ENCODE data around the gene TMEM129. TPM values are rescaled to one million over a fixed set of nuclear protein-coding genes. Genes with fewer than 3 reads are reported as not detected.

Gene TMEM129
- total and polyA plus RNA-seq, 10 of the 15 experiments (the other 5 are each of a cell fraction or from before 2014, with no cell fraction given), result 0.19 to 24.9 (median 13.2) TPM

DNA sequence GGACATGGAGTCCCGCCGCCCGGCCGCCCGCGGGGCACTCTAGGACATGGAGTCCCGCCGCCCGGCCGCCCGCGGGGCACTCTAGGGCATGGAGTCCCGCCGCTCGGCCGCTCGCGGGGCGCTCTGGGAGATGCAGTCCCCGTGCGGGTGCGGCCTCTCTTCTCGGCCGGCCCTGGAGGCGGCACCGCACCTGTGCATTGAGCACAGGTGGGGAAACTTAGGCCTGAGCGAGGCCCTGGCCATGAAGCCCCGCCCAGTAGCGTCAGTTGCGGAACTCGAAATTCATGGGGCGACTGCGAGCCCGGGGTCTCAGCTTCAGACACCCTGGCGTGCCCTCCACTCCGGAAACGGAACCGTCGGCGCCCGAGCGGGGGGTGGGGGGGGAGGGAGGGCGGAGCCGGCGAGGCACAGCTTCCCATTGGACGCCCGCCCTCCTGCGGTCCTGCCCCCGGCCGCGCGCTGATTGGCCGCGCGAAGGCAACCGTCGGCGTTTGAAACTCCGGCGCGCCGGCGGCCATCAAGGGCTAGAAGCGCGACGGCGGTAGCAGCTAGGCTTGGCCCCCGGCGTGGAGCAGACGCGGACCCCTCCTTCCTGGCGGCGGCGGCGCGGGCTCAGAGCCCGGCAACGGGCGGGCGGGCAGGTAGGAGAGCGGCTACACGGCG is at the start of gene TMEM129, which contains the start of gene TACC3 (continued):
- TF ChIP-seq POU2F2 (IDR thresholded peaks at IDR 0.05; ENCODE audit: borderline replicate concordance, low read depth, low read length) (peak; percentile 50; the same call in 2 of the 3 replicates), MYC (IDR thresholded peaks at IDR 0.05; ENCODE audit: insufficient read depth, insufficient read length, insufficient replicate concordance, low read length, severe bottlenecking) (no peak), ZSCAN29 (IDR thresholded peaks at IDR 0.05) (no peak), BCL11A (IDR thresholded peaks at IDR 0.05; ENCODE audit: low read depth, low read length) (no peak), E4F1 (IDR thresholded peaks at IDR 0.05; ENCODE audit: borderline replicate concordance, partially characterized antibody) (no peak), SMAD1 (IDR thresholded peaks at IDR 0.05; ENCODE audit: low read depth, partially characterized antibody) (no peak), ZBTB33 (IDR thresholded peaks at IDR 0.05) (no peak), LARP7 (IDR thresholded peaks at IDR 0.05) (no peak), YBX1 (IDR thresholded peaks at IDR 0.05) (no peak), RB1 (IDR thresholded peaks at IDR 0.05; ENCODE audit: borderline replicate concordance) (no peak), RAD21 (IDR thresholded peaks at IDR 0.05; ENCODE audit: insufficient read depth, low read depth, low read length) (no peak), ZBED1 (IDR thresholded peaks at IDR 0.05; ENCODE audit: borderline replicate concordance) (no peak), ZNF274 (IDR thresholded peaks at IDR 0.05; ENCODE audit: insufficient read depth, insufficient read length) (no peak)
- TF ChIP-seq, protein P1, sequence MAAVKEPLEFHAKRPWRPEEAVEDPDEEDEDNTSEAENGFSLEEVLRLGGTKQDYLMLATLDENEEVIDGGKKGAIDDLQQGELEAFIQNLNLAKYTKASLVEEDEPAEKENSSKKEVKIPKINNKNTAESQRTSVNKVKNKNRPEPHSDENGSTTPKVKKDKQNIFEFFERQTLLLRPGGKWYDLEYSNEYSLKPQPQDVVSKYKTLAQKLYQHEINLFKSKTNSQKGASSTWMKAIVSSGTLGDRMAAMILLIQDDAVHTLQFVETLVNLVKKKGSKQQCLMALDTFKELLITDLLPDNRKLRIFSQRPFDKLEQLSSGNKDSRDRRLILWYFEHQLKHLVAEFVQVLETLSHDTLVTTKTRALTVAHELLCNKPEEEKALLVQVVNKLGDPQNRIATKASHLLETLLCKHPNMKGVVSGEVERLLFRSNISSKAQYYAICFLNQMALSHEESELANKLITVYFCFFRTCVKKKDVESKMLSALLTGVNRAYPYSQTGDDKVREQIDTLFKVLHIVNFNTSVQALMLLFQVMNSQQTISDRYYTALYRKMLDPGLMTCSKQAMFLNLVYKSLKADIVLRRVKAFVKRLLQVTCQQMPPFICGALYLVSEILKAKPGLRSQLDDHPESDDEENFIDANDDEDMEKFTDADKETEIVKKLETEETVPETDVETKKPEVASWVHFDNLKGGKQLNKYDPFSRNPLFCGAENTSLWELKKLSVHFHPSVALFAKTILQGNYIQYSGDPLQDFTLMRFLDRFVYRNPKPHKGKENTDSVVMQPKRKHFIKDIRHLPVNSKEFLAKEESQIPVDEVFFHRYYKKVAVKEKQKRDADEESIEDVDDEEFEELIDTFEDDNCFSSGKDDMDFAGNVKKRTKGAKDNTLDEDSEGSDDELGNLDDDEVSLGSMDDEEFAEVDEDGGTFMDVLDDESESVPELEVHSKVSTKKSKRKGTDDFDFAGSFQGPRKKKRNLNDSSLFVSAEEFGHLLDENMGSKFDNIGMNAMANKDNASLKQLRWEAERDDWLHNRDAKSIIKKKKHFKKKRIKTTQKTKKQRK (IDR thresholded peaks at IDR 0.05; ENCODE audit: low read depth, low read length), result no peak
- TF ChIP-seq, protein P2, sequence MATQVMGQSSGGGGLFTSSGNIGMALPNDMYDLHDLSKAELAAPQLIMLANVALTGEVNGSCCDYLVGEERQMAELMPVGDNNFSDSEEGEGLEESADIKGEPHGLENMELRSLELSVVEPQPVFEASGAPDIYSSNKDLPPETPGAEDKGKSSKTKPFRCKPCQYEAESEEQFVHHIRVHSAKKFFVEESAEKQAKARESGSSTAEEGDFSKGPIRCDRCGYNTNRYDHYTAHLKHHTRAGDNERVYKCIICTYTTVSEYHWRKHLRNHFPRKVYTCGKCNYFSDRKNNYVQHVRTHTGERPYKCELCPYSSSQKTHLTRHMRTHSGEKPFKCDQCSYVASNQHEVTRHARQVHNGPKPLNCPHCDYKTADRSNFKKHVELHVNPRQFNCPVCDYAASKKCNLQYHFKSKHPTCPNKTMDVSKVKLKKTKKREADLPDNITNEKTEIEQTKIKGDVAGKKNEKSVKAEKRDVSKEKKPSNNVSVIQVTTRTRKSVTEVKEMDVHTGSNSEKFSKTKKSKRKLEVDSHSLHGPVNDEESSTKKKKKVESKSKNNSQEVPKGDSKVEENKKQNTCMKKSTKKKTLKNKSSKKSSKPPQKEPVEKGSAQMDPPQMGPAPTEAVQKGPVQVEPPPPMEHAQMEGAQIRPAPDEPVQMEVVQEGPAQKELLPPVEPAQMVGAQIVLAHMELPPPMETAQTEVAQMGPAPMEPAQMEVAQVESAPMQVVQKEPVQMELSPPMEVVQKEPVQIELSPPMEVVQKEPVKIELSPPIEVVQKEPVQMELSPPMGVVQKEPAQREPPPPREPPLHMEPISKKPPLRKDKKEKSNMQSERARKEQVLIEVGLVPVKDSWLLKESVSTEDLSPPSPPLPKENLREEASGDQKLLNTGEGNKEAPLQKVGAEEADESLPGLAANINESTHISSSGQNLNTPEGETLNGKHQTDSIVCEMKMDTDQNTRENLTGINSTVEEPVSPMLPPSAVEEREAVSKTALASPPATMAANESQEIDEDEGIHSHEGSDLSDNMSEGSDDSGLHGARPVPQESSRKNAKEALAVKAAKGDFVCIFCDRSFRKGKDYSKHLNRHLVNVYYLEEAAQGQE (IDR thresholded peaks at IDR 0.05; ENCODE audit: low read depth, low read length), result no peak
- TF ChIP-seq, protein P3, sequence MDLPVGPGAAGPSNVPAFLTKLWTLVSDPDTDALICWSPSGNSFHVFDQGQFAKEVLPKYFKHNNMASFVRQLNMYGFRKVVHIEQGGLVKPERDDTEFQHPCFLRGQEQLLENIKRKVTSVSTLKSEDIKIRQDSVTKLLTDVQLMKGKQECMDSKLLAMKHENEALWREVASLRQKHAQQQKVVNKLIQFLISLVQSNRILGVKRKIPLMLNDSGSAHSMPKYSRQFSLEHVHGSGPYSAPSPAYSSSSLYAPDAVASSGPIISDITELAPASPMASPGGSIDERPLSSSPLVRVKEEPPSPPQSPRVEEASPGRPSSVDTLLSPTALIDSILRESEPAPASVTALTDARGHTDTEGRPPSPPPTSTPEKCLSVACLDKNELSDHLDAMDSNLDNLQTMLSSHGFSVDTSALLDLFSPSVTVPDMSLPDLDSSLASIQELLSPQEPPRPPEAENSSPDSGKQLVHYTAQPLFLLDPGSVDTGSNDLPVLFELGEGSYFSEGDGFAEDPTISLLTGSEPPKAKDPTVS (IDR thresholded peaks at IDR 0.05; ENCODE audit: low read depth, low read length), result no peak

Measured in GM12878 (cell line).